MV-4-11 (cell line): ENCODE results near the gene ISG15.

ENCODE experiments used
- DNase-seq: peaks from one replicate; lab custom pipeline; 2025; lab: John Stamatoyannopoulos, UW

Gene ISG15

GRCh38 chr1:1013105-1013921, at the start of gene ISG15:
Gene ISG15 (plus strand): TSS chr1:1013497. CDS start chr1:1013574, 77 bp downstream.
- DNase-seq = peak; percentile 83

- no peak for DNase-seq
Observed at GRCh38 chr1:963746-964525, 49.4 kb upstream of the ISG15 start.

GRCh38 chr1:964691-965525, 48.4 kb upstream of the ISG15 start:
- DNase-seq = no peak

GRCh38 chr1:965526-966134, 47.7 kb upstream of the ISG15 start:
- no peak for DNase-seq

- DNase-seq = peak; percentile 46
Observed at GRCh38 chr1:966135-966703, 47.1 kb upstream of the ISG15 start, which contains the start of gene PLEKHN1. Gene PLEKHN1 (plus strand): TSS chr1:966482. CDS start chr1:966532, 50 bp downstream.

GRCh38 chr1:966704-967300, 46.5 kb upstream of the ISG15 start:
- peak; percentile 54 for DNase-seq

GRCh38 chr1:967466-968343, 45.6 kb upstream of the ISG15 start:
- no peak for DNase-seq

- no peak for DNase-seq
Observed at GRCh38 chr1:969260-969855, 43.9 kb upstream of the ISG15 start.

- no peak for DNase-seq
Observed at GRCh38 chr1:970242-970972, 42.9 kb upstream of the ISG15 start.

- DNase-seq = no peak
Observed at GRCh38 chr1:970973-971730, 42.1 kb upstream of the ISG15 start.

- no peak for DNase-seq
Observed at GRCh38 chr1:971751-972506, 41.4 kb upstream of the ISG15 start.

- no peak for DNase-seq
Observed at GRCh38 chr1:972726-973458, 40.4 kb upstream of the ISG15 start.

- no peak for DNase-seq
Observed at GRCh38 chr1:973459-974292, 39.6 kb upstream of the ISG15 start.

- DNase-seq = no peak
Observed at GRCh38 chr1:974293-974640, 39.0 kb upstream of the ISG15 start.

- DNase-seq = no peak
Observed at GRCh38 chr1:974687-975328, 38.5 kb upstream of the ISG15 start.
